Measurements from ENCODE around the gene GUCA2A.

The GUCA2A gene

DNA sequence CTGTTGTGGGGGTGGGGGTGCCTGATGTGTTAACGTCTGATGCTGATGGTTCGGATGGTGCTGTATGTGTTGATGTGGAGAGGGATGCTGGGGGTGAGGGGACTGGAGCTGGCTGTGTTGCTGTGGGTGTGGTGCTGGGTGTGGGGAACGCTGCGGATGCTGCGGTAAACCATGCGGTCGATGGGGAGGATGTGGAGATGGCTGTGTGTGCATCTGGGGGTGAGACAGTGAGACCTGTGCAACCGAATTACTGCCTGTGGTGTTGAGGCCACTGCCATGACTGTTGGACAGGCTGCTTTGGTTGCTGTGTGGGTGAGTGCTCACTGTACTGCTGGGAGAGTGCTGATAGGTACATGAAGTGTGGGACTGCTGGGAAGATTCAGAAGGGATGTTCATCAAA lies 26.8 kb upstream of the GUCA2A start:
- Histone ChIP-seq H3K27me3 (ENCODE audit: control insufficient read depth, insufficient read depth, low read length) (no peaks in the 10 kb centered on the region), H3K27ac (ENCODE audit: low read depth, low read length) (no peak overlapping the region), H3K36me3 (ENCODE audit: control insufficient read depth, insufficient read depth, low read length) (peaks cover 73% of the 10 kb centered on the region)

GRCh38 chr1:42189931-42190853 lies 25.6 kb upstream of the GUCA2A start:
- Histone ChIP-seq H3K27me3 (ENCODE audit: control insufficient read depth, insufficient read depth, low read length) (no peaks in the 10 kb centered on the region), H3K4me1 (ENCODE audit: control insufficient read depth, insufficient read depth, low read length) (no peaks in the 10 kb centered on the region), H3K9me3 (ENCODE audit: control insufficient read depth, insufficient read depth, low read length) (no peaks in the 10 kb centered on the region), H3K27ac (ENCODE audit: low read depth, low read length) (no peak overlapping the region), H3K9ac (ENCODE audit: low read depth, low read length) (no peak overlapping the region), H3K36me3 (ENCODE audit: control insufficient read depth, insufficient read depth, low read length) (peaks cover 63% of the 10 kb centered on the region), H3K4me3 (ENCODE audit: low read depth, low read length) (no peak overlapping the region)

More for the DNA sequence above, 26.8 kb upstream of the GUCA2A start:
- H3K9me3 ChIP-seq (ENCODE audit: control insufficient read depth, insufficient read depth, low read length), result no peaks in the 10 kb centered on the region
- no peak overlapping the region for H3K4me3 ChIP-seq (ENCODE audit: low read depth, low read length)
- no peak overlapping the region for H3K9ac ChIP-seq (ENCODE audit: low read depth, low read length)
- no peaks in the 10 kb centered on the region for H3K4me1 ChIP-seq (ENCODE audit: control insufficient read depth, insufficient read depth, low read length)

DNA sequence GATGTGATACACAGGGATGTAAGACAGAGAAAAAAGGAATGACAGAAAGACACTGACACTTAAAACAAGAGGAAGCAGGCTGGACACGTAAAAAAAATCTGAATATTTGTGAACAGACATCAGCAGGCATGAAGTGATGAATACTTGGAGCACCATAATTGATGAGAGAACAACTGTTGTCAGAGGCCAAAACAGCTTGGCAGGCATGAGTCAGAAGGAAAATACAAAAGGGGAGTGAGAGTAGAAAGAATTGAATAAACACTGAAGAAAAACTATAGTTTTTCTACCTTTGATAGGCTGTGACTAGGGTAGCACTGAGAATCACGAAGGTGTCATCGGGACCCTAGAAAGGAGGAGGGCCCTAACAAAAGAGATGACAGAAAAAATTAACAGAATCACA lies 21.6 kb upstream of the GUCA2A start:
- Histone ChIP-seq H3K4me3 (ENCODE audit: low read depth, low read length) (no peak overlapping the region), H3K9ac (ENCODE audit: low read depth, low read length) (no peak overlapping the region), H3K27ac (ENCODE audit: low read depth, low read length) (no peak overlapping the region), H3K27me3 (ENCODE audit: control insufficient read depth, insufficient read depth, low read length) (no peaks in the 10 kb centered on the region), H3K4me1 (ENCODE audit: control insufficient read depth, insufficient read depth, low read length) (no peaks in the 10 kb centered on the region), H3K36me3 (ENCODE audit: control insufficient read depth, insufficient read depth, low read length) (peaks cover 67% of the 10 kb centered on the region), H3K9me3 (ENCODE audit: control insufficient read depth, insufficient read depth, low read length) (no peaks in the 10 kb centered on the region)

DNA sequence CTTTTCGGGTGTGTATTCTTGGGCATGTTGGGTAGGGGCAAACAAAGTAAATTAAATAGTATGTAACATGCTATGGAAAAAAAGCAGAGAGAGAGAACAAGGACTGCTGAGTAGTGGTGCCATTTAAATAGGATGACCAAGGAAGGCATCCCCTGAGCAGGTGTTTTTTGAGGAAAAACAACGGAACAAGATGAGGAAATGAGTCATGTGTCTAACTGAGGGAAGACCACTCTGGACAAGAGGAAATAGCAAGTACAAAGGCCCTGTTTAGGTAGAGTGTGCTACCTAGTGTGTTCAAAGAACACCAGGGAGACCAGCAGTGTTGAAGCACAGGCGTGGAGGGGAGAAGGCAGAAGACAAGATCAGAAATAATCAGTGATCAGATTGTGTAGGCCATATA lies 20.1 kb upstream of the GUCA2A start:
- Histone ChIP-seq H3K9ac (ENCODE audit: low read depth, low read length) (no peak overlapping the region), H3K9me3 (ENCODE audit: control insufficient read depth, insufficient read depth, low read length) (no peaks in the 10 kb centered on the region), H3K4me3 (ENCODE audit: low read depth, low read length) (no peak overlapping the region), H3K27me3 (ENCODE audit: control insufficient read depth, insufficient read depth, low read length) (no peaks in the 10 kb centered on the region), H3K27ac (ENCODE audit: low read depth, low read length) (no peak overlapping the region), H3K36me3 (ENCODE audit: control insufficient read depth, insufficient read depth, low read length) (peaks cover 67% of the 10 kb centered on the region), H3K4me1 (ENCODE audit: control insufficient read depth, insufficient read depth, low read length) (no peaks in the 10 kb centered on the region)

DNA sequence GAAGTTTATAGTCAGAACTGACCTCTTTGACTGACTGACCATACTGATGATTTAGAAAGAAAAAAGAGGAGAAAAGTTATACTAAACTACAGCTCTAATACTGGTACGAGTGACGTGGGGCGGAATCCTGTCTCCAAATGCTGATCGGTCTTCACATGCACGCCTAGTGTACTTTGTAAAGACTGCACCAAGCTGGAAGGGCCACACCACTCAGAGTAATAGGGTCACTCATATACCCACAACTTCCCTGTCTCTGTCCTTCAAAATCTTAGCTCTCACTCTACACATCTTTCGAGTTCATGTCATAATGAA lies 19.4 kb upstream of the GUCA2A start:
- H3K9me3 ChIP-seq (ENCODE audit: control insufficient read depth, insufficient read depth, low read length), result no peaks in the 10 kb centered on the region
- no peaks in the 10 kb centered on the region for H3K27me3 ChIP-seq (ENCODE audit: control insufficient read depth, insufficient read depth, low read length)
- peaks cover 67% of the 10 kb centered on the region for H3K36me3 ChIP-seq (ENCODE audit: control insufficient read depth, insufficient read depth, low read length)
- H3K27ac ChIP-seq (ENCODE audit: low read depth, low read length), result no peak overlapping the region
- H3K4me3 ChIP-seq (ENCODE audit: low read depth, low read length), result no peak overlapping the region
- no peaks in the 10 kb centered on the region for H3K4me1 ChIP-seq (ENCODE audit: control insufficient read depth, insufficient read depth, low read length)
- no peak overlapping the region for H3K9ac ChIP-seq (ENCODE audit: low read depth, low read length)

DNA sequence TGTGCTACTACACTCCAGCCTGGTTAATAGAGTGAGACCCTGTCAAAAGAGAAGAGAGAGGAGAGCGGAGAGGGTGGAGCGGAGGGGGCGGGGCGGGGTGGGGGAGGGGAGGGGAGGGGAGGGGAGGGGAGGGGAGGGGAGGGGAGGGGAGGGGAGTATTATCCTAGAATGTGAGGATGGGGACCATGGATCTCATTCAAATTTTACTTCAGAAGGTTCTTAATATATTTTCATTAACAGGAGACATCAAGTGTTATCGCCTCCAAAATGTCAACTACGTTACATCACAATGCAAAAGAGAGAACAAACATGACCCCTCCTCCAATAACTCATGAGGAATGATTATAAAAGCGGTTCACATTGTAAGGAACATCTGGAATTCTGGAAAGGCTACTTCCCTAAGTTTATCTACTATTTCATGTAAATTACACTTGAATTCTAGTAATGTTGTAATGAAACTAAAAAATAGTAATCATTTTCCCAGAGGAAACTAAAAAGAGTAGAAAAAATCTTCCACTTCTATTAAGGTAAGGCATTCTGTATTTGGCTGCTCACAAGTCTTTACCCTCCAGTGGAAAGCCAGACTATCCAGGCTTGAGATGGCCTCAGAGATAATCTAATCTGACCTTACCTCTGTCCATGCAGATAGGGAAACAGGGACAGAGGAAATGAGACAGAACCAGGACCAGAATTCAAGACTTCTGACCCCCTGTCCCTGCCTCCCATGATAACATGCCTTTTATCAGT lies 18.8 kb upstream of the GUCA2A start:
- no peak overlapping the region for H3K27ac ChIP-seq (ENCODE audit: low read depth, low read length)
- H3K9me3 ChIP-seq (ENCODE audit: control insufficient read depth, insufficient read depth, low read length), result no peaks in the 10 kb centered on the region
- H3K36me3 ChIP-seq (ENCODE audit: control insufficient read depth, insufficient read depth, low read length), result peaks cover 64% of the 10 kb centered on the region
- no peaks in the 10 kb centered on the region for H3K4me1 ChIP-seq (ENCODE audit: control insufficient read depth, insufficient read depth, low read length)
- no peak overlapping the region for H3K4me3 ChIP-seq (ENCODE audit: low read depth, low read length)
- no peak overlapping the region for H3K9ac ChIP-seq (ENCODE audit: low read depth, low read length)
- H3K27me3 ChIP-seq (ENCODE audit: control insufficient read depth, insufficient read depth, low read length), result no peaks in the 10 kb centered on the region

DNA sequence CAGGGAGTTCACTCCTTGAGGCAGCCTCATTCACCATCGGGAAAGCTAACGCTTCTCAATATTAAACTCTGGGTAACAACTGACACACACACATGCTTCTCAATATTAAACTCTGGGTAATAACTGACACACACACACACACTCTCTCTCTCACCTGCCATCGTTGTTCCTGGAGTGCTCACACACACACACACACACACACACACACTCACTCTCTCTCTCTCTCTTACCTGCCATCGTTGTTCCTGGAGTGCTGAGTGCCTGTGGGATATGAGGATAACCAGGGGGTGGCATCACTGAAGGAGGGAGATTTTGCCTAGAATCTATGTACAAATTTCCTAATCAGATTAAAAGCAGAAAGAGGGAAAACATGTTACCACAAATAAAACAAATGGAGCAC lies 17.1 kb upstream of the GUCA2A start:
- H3K36me3 ChIP-seq (ENCODE audit: control insufficient read depth, insufficient read depth, low read length), result peaks cover 52% of the 10 kb centered on the region

GRCh38 chr1:42179900-42180329 lies 15.4 kb upstream of the GUCA2A start:
- no peaks in the 10 kb centered on the region for H3K27me3 ChIP-seq (ENCODE audit: control insufficient read depth, insufficient read depth, low read length)
- peaks cover 48% of the 10 kb centered on the region for H3K36me3 ChIP-seq (ENCODE audit: control insufficient read depth, insufficient read depth, low read length)
- H3K9me3 ChIP-seq (ENCODE audit: control insufficient read depth, insufficient read depth, low read length), result no peaks in the 10 kb centered on the region
- no peak overlapping the region for H3K4me3 ChIP-seq (ENCODE audit: low read depth, low read length)
- H3K27ac ChIP-seq (ENCODE audit: low read depth, low read length), result no peak overlapping the region
- no peak overlapping the region for H3K9ac ChIP-seq (ENCODE audit: low read depth, low read length)
- H3K4me1 ChIP-seq (ENCODE audit: control insufficient read depth, insufficient read depth, low read length), result no peaks in the 10 kb centered on the region

More for the DNA sequence above, 17.1 kb upstream of the GUCA2A start:
- Histone ChIP-seq H3K9me3 (ENCODE audit: control insufficient read depth, insufficient read depth, low read length) (no peaks in the 10 kb centered on the region), H3K9ac (ENCODE audit: low read depth, low read length) (no peak overlapping the region), H3K27me3 (ENCODE audit: control insufficient read depth, insufficient read depth, low read length) (no peaks in the 10 kb centered on the region), H3K4me3 (ENCODE audit: low read depth, low read length) (no peak overlapping the region), H3K27ac (ENCODE audit: low read depth, low read length) (no peak overlapping the region), H3K4me1 (ENCODE audit: control insufficient read depth, insufficient read depth, low read length) (no peaks in the 10 kb centered on the region)

GRCh38 chr1:42179275-42179674 lies 14.7 kb upstream of the GUCA2A start:
- H3K4me3 ChIP-seq (ENCODE audit: low read depth, low read length), result no peak overlapping the region
- H3K27ac ChIP-seq (ENCODE audit: low read depth, low read length), result no peak overlapping the region
- no peaks in the 10 kb centered on the region for H3K9me3 ChIP-seq (ENCODE audit: control insufficient read depth, insufficient read depth, low read length)
- no peaks in the 10 kb centered on the region for H3K4me1 ChIP-seq (ENCODE audit: control insufficient read depth, insufficient read depth, low read length)
- H3K27me3 ChIP-seq (ENCODE audit: control insufficient read depth, insufficient read depth, low read length), result no peaks in the 10 kb centered on the region
- H3K9ac ChIP-seq (ENCODE audit: low read depth, low read length), result no peak overlapping the region
- peaks cover 42% of the 10 kb centered on the region for H3K36me3 ChIP-seq (ENCODE audit: control insufficient read depth, insufficient read depth, low read length)

DNA sequence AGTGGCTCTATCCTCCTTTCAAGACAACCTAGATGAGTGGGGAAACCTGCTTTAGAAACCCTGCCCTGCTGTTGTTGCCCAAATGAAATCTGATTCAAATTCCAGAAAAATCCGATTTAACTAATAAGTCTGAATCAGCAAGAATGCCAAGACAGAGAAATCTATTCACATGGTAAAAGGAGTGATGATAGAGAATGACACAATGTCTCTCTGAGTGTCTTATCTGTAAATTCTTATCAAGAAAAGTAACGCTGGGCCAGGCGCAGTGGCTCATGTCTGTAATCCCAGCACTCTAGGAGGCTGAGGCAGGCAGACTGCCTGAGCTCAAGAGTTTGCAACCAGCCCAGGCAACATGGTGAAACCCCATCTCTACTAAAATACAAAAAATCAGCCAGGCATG lies 13.7 kb upstream of the GUCA2A start:
- Histone ChIP-seq H3K9ac (ENCODE audit: low read depth, low read length) (no peak overlapping the region), H3K27me3 (ENCODE audit: control insufficient read depth, insufficient read depth, low read length) (no peaks in the 10 kb centered on the region), H3K4me1 (ENCODE audit: control insufficient read depth, insufficient read depth, low read length) (0 out of 2 replicates have a peak, but pooled peaks cover 5% of the 10 kb centered on the region), H3K27ac (ENCODE audit: low read depth, low read length) (no peak overlapping the region), H3K4me3 (ENCODE audit: low read depth, low read length) (no peak overlapping the region), H3K36me3 (ENCODE audit: control insufficient read depth, insufficient read depth, low read length) (peaks cover 36% of the 10 kb centered on the region), H3K9me3 (ENCODE audit: control insufficient read depth, insufficient read depth, low read length) (no peaks in the 10 kb centered on the region)

- H3K27me3 ChIP-seq (ENCODE audit: control insufficient read depth, insufficient read depth, low read length), result no peaks in the 10 kb centered on the region
- H3K9me3 ChIP-seq (ENCODE audit: control insufficient read depth, insufficient read depth, low read length), result no peaks in the 10 kb centered on the region
- 0 out of 2 replicates have a peak, but pooled peaks cover 5% of the 10 kb centered on the region for H3K4me1 ChIP-seq (ENCODE audit: control insufficient read depth, insufficient read depth, low read length)
- peak overlapping the region; percentile 45 for H3K27ac ChIP-seq (ENCODE audit: low read depth, low read length)
- no peak overlapping the region for H3K9ac ChIP-seq (ENCODE audit: low read depth, low read length)
- peaks cover 36% of the 10 kb centered on the region for H3K36me3 ChIP-seq (ENCODE audit: control insufficient read depth, insufficient read depth, low read length)
- no peak overlapping the region for H3K4me3 ChIP-seq (ENCODE audit: low read depth, low read length)
Observed at GRCh38 chr1:42177541-42177981, 13.0 kb upstream of the GUCA2A start.
